ENCODE measurements around the gene SURF6.
"Not testable (repeated sequence)": the region's sequence is repeated elsewhere in the genome, so short reads cannot be mapped to it uniquely, and the experiment has no call there.

The SURF6 gene

DNA sequence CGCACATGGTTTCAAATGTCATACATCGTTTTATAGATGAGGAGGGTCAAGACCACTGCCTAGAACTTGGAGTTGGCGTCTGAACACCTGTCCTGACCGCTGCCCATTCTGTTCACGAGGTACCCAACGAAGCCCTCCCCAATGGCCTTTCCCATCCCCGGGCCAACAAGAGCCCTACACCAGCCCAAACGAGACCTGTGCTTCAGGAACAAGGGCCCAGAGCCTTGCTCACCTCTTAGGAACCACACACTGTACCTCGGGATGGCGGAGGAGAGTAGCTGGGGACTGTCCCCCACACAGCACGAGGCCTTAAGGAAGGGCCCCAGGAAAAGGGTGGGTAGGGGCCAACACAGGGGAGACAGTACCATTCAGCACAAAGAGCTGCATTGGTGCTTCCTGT is 3.0 kb downstream of the SURF6 start:
- no peak overlapping the region for H3K4me3 ChIP-seq (ENCODE audit: low read length)
- no peak for DNase-seq (ENCODE audit: low read depth)
- TF ChIP-seq, protein P1, sequence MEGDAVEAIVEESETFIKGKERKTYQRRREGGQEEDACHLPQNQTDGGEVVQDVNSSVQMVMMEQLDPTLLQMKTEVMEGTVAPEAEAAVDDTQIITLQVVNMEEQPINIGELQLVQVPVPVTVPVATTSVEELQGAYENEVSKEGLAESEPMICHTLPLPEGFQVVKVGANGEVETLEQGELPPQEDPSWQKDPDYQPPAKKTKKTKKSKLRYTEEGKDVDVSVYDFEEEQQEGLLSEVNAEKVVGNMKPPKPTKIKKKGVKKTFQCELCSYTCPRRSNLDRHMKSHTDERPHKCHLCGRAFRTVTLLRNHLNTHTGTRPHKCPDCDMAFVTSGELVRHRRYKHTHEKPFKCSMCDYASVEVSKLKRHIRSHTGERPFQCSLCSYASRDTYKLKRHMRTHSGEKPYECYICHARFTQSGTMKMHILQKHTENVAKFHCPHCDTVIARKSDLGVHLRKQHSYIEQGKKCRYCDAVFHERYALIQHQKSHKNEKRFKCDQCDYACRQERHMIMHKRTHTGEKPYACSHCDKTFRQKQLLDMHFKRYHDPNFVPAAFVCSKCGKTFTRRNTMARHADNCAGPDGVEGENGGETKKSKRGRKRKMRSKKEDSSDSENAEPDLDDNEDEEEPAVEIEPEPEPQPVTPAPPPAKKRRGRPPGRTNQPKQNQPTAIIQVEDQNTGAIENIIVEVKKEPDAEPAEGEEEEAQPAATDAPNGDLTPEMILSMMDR (conservative IDR thresholded peaks at IDR 0.05; ENCODE audit: low read depth, low read length) = no peak

GRCh38 chr9:133332381-133332730 is 3.6 kb downstream of the SURF6 start:
- H3K4me3 ChIP-seq (ENCODE audit: low read length) = no peak overlapping the region
- DNase-seq (ENCODE audit: low read depth) = no peak
- TF ChIP-seq, protein P1 (conservative IDR thresholded peaks at IDR 0.05; ENCODE audit: low read depth, low read length) = no peak

DNA sequence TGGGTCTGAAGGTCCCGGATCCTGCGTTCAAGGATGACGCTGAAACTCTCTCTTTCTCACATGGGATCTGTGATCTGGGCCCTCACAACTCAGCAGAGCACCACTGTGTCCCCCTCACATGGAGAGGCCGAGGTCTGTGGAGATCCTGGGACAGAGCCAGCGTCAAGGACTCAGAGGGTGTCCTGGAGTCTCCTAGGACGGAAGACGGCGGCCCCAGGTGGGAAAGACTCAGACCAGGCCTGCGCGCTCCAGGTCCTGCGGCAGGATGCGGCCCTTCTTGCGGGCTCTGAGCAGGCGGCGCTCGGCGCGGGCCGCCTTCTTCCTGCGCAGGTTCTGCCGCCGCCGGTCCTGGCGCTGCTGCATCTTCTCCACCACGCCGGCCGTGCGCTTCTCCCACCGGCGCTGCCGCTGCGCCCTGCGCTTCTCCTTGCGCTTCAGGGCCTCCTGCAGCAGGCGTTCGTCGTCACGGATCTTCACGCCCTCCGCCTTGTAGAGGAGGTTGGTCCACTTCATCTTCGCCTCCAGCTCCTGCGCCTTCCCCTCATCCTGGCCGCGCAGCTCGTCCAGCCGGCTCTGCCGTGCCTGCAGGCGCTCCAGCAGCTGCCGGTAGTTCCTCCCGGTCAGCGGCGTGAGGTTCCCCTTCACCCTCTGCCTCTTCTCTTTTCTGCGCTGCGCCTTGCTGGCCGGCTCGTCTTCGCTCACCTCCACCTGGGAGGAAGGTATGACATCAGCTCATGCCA is 4.2 kb downstream of the SURF6 start:
- DNase-seq (ENCODE audit: low read depth) = no peak
- H3K4me3 ChIP-seq (ENCODE audit: low read length) = no peak overlapping the region
- TF ChIP-seq, protein P1 (conservative IDR thresholded peaks at IDR 0.05; ENCODE audit: low read depth, low read length) = no peak

DNA sequence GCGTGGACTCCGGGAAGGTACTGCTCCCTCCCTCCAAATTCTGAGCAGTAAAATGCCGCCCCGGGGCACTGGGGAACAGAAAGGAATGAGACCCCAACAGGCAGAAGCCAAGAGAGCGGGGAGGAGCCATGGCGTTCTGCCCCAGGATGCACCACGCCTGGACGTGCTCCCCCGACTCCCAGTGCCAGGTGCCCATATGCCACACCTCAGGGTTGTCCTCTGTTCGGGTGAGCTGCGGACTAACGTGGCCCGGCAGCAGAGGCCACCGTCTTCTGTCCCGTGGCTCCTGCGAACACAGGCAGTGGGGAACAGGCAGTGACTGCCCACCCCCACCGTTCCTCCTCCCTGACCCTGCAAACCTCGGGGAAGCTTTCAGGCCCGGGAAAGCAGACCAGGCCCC is 4.8 kb downstream of the SURF6 start:
- H3K4me3 ChIP-seq (ENCODE audit: low read length) = no peak overlapping the region
- DNase-seq (ENCODE audit: low read depth) = no peak
- TF ChIP-seq, protein P1 (conservative IDR thresholded peaks at IDR 0.05; ENCODE audit: low read depth, low read length) = no peak

- TF ChIP-seq, protein P1 (conservative IDR thresholded peaks at IDR 0.05; ENCODE audit: low read depth, low read length) = peak; percentile 62
- not testable (repeated sequence) for DNase-seq (ENCODE audit: low read depth); H3K4me3 ChIP-seq (ENCODE audit: low read length)
These were observed 6.5 kb downstream of the SURF6 start for GRCh38 chr9:133329306-133330156.

GRCh38 chr9:133327834-133328484 is 8.0 kb downstream of the SURF6 start:
- no peak overlapping the region for H3K4me3 ChIP-seq (ENCODE audit: low read length)
- no peak for DNase-seq (ENCODE audit: low read depth)
- TF ChIP-seq, protein P1 (conservative IDR thresholded peaks at IDR 0.05; ENCODE audit: low read depth, low read length) = no peak

- not testable (repeated sequence) for DNase-seq (ENCODE audit: low read depth); H3K4me3 ChIP-seq (ENCODE audit: low read length)
These were observed 9.0 kb downstream of the SURF6 start for GRCh38 chr9:133327021-133327420.

All from retinal pigment epithelial cell (primary cell).